Umbilical cord (tissue), 2 donors: ENCODE data around the gene MCM5. TPM values are rescaled to one million over a fixed set of nuclear protein-coding genes. Genes with fewer than 3 reads are reported as not detected.
"Not testable (repeated sequence)": the region's sequence is repeated elsewhere in the genome, so short reads cannot be mapped to it uniquely, and the experiment has no call there.

ENCODE experiments used
- DNase-seq: peaks from one replicate; pipeline ENCODE4 v3.0.0-alpha.2; 2015; ENCODE audit warnings: low spot score
- total RNA-seq: library from RNA; depleted of rRNA; stranded (reverse); fragments of >200 nt; gene quantifications from one replicate; pipeline ENCODE4 v1.2.3, GENCODE V29; 2014; ENCODE audit warnings: low replicate concordance; ENCODE audit not compliant: insufficient read depth

Gene MCM5
- total RNA-seq, 1 donor from 2014 or later, result 16.4 TPM

DNA sequence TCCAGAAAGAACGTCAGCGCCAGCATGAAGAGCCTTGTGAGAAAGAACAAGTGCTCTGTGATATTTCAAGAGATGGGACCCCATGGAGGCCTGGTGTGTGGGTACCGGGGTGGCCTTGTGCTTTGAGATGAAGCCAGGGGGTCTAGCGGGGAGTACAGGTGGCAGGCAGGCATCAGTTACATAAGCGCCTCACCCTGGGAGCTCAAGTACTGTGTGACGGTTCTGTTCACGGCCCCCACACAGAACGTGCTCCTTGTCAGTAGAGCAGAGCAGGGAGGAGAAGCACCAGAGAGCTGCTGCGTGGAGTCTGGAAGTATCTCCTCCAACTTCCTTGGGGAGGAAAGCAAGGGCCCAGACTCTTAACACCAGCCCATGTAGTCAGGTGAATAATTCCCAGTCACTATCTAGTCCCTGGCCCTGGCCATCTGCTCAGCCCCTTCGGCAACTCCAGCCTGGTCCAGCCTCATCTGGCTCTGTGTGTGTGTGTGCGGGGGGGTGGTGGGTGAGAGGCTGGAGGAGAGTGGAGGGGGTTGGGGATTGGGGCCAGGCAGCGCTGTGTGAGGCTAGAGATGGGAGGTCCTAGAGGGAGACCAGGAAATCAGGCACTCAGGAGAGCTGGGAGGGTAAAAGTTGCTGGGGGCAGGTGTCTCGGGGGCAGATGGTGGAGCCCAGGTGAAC lies 32.4 kb downstream of the MCM5 start:
- no peak for DNase-seq

DNA sequence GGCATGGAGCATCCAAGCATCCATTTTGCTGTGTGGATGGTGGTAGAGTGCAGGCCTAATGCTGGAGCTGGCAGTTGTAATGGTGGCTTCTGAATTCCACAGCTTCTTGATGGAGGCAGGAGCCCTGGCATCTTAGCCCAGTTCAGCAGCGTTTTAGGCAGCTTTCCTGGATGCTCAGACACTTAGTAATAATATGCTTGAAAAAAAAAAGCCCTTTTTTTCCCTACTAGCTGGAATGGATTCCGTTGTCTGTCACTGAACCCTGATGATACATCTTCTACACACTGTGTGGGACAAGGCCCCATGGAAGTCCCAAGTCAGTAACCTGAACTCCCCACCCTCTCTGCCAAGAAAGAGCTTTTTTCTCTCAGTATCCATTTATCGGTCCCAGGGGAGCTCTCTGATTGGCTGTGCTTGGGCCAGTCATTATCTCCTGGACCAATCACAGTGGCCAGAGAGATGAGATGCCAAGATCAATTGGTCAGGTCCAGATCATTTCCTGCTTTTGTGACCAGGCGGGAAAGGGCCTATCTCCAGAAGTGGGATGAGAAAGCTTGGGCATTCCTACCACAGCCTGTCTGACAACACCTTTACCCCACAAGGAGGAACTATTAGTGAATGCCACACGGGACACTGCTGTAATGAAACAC lies 34.2 kb downstream of the MCM5 start:
- no peak for DNase-seq

GRCh38 chr22:35435201-35435740 lies 35.3 kb downstream of the MCM5 start:
- DNase-seq, result no peak

GRCh38 chr22:35436421-35436820 lies 36.5 kb downstream of the MCM5 start:
- no peak for DNase-seq

GRCh38 chr22:35437049-35437448 lies 37.1 kb downstream of the MCM5 start:
- DNase-seq, result no peak

DNA sequence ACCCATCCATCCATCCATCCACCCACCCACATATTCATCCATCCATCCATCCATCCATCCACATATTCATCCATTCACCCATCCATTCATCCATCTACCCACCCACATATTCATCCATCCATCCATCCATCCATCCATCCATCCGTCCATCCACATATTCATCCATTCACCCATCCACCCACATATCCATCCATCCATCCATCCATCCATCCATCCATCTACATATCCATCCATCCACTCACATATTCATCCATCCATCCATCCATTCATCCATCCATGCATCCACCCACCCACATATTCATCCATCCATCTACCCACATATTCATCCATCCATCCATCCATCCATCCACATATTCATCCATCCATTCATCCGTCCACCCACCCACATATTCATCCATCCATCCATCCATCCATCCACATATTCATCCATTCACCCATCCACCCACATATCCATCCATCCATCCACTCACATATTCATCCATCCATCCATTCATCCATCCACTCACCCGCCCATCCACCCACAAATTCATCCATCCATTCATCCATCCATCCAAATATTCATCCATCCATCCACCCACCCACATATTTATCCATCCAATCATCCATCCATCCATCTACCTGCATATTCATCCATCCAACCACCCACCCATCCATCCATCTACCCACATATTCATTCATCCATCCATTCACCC lies 38.9 kb downstream of the MCM5 start:
- DNase-seq, result not testable (repeated sequence)

- no peak for DNase-seq
Measured at GRCh38 chr22:35439365-35439717, 39.4 kb downstream of the MCM5 start.

GRCh38 chr22:35440129-35440528 lies 40.2 kb downstream of the MCM5 start:
- DNase-seq, result no peak

DNA sequence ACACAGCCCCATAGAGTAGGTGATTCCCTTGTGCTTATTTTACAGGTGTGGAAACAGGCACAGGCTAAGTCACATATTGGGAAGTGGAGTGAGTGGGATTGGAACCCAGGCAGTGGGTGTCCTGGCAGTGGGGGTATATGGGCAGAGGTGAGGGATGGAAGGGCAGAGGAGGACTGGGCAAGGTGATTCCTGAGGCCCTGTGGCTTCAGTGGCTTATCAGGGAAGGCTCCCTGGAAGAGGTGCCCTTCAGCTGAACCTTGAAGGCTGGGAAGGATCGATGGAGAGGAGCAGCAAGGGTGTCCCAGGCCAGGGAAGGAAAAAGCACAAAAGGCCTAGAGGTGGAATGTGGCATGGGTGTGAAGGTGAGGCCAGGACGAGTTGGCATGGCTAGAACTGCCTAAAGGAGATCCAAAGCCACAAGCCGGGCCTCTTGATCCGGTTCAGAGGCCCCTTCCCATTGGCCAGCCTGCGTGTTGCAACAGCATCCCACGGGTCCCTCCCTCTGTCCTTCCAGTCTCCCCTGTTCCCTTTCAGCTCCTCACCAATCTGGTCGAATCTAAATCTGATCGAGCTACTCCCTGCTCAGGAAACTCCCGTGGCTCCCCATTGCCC lies 41.7 kb downstream of the MCM5 start:
- DNase-seq, result no peak

DNA sequence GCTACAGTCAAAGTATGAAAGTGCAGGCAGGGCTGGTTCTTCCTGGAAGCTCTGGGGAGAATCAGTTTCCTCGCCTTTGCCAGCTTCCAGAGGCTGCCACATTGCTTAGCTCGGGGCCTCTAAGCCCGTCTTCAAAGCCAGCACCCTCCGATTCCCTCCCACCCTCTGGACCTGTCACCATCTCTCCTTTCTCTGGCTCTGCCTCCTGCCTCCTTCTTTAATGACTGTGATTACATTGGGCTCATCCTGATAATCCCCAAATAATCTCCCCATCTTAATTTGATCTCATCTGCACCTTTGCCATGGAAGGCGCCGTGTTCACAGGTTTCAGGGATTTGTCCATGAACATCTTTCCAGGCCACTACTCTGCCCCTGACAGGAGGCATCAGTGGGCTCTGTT lies 42.5 kb downstream of the MCM5 start:
- no peak for DNase-seq

DNA sequence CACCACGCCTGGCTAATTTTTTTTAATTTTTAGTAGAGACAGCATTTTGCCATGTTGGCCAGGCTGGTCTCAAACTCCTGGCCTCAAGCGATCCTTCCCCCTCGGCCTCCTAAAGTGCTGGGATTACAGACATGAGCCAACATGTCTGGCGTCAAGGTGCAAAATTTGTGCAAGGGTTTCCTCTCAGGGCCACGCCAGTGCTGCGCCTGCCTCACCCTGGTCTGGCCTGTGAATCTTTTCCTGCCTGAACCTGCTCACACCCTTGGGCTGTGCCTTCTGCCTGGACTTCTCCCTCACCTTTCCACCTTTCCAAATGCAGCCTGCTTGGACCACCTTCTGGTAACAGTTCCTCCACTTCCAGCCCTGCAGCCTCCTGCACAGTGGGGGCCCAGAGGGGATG lies 43.4 kb downstream of the MCM5 start:
- no peak for DNase-seq

- no peak for DNase-seq
Measured at GRCh38 chr22:35443790-35444684, 44.1 kb downstream of the MCM5 start.

DNA sequence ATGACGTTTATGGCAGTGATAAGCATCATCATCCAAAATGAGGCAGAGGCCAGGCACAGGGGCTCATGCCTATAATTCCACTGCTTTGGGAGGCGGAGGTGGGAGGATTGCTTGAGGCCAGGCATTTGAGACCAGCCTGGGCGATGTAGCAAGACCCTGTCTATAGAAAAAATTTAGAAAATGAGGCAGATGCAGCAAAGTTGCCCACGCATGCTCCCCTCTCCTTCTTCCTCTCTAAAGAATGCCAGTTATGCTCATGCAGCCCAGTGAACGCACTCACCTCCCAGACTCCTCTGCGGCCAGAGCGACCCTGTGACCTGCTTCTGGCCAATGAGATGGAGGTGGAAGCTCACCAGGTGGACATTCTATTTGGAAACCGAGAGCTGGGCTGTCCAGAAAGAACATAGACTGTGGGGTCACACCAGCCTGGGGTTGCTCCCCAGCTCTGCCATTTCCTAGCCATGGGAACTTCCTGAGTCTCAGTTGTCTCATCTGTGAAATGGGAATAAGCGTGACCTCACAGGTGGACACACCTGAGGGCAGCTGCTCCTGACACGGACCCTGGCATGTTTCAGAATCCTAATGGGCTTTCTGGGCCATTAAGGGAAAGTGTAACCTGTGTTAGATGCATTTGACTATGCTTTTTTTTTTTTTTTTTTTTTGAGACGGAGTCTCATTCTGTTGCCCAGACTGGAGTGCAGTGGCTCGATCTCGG lies 44.9 kb downstream of the MCM5 start:
- DNase-seq, result no peak

DNA sequence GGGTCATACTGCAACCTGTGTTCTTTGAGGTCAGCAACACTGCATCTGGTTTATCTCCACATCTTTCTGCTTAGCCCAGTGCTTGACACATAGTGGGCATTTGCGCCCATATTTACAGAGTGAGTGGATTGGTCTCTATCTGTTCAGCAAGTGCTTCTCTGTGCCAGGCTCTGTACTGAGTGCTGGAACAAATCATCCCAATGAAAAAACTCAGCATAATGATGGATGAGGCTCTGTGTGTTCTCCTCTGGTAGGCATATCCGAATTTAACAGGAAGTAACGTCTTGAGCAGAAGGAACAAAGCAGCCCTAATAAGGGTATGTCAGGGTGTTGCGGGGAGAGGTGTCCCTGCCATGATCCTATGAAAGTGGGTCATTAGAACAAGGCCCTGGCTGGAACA lies 46.0 kb downstream of the MCM5 start:
- DNase-seq, result no peak

GRCh38 chr22:35446365-35446764 lies 46.4 kb downstream of the MCM5 start:
- peak; percentile 48 for DNase-seq

DNA sequence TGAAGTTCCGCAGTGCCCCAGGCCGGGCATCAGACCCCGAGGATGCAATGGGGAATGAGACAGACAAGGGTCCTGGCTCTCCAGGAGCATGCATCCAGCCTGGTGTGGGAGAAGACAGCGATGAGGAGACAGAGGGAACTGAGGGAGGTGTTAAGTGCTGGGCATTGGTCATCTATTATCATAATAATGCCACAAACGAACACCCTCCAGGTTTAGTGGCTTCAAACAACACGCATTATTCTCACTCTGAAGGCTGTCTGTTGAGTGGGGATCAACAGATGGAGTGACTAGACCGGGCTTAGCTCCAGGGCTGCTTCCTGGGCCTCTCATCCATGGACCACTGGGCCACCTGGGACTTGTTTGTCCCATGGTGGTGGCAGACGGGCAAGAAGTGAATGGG lies 48.6 kb downstream of the MCM5 start:
- DNase-seq, result no peak

- DNase-seq, result no peak
Measured at GRCh38 chr22:35449829-35450689, 50.1 kb downstream of the MCM5 start.

GRCh38 chr22:35450824-35451569 lies 51.1 kb downstream of the MCM5 start:
- DNase-seq, result no peak

GRCh38 chr22:35451592-35451991 lies 51.7 kb downstream of the MCM5 start:
- no peak for DNase-seq
